Skeletal muscle satellite cell (primary cell): Measurements from ENCODE around the gene CASZ1.

Experiments
- H3K27me3 ChIP-seq: 2 replicates; pipeline ENCODE4 v1.7.0; 2013; ENCODE audit warnings: low read length; ENCODE audit not compliant: control insufficient read depth, insufficient read depth
- H3K36me3 ChIP-seq: 2 replicates; pipeline ENCODE4 v1.7.0; 2013; ENCODE audit warnings: mild to moderate bottlenecking, control low read depth, low read length; ENCODE audit not compliant: insufficient read depth
- H3K4me1 ChIP-seq: 2 replicates; pipeline ENCODE4 v1.7.0; 2013; ENCODE audit warnings: low read length; ENCODE audit not compliant: control insufficient read depth, insufficient read depth
- H3K4me2 ChIP-seq: 2 replicates; pipeline ENCODE4 v1.7.0; 2013; ENCODE audit warnings: mild to moderate bottlenecking, low read length
- H3K4me3 ChIP-seq: 2 replicates; pipeline ENCODE4 v1.7.0; 2013; ENCODE audit warnings: low read length
- H3K9ac ChIP-seq: 2 replicates; pipeline ENCODE4 v1.7.0; 2013; ENCODE audit warnings: mild to moderate bottlenecking, low read depth, low read length, moderate library complexity
- H3K9me3 ChIP-seq: replicated peaks from 2 replicates; pipeline ENCODE4 v1.7.0; 2013; ENCODE audit warnings: mild to moderate bottlenecking, control low read depth, low read length

CASZ1 gene

DNA sequence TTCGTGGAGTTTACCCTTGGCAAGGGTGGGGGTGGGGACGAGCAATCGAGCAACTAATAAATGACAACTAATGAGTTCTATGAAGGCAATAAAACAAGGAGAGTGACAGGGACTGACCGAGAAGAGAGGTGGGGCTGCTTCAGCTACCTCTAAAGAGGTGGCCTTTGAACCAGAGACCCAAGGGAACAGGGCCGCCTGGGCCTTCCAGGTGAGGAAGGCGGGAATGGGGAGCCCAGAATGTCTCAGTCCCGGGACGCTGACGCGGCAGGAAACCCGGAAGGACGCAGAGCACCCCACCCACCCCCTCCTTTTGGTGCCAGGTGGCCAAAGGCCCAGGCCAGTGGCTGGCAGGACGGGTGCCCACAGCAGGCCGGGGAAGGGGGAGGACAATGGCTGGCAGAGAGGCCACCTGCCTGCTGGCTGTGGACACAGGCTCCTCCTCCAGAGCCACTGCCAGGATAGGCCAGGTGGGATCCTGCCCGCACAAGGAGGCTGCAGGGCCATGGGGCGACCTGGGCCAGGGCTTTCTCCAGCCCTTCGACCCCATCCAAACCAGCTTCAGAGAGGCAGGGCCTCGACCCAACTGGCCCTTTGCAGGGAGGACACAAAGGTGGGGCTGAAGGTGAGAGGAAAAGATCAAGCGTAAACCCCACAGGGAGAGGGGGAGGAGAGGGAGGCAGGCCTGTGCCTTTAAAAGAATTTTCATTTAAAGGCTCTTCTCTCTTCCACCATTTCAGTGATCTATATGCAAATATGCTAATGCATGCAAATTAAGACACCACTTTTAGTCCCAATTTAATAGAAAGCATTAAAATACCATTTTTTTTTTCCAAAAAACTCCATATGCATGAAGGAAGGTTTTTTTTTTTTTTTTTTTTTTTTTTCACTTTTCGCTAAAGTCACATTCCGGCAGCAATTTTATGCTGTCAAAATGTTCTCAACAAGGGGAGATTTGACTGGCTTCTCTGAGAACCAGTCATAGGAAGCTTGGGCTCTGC is 58.1 kb downstream of the CASZ1 start:
- H3K9ac ChIP-seq, result no peak overlapping the region
- H3K9me3 ChIP-seq, result no peaks in the 10 kb centered on the region
- peaks cover 43% of the 10 kb centered on the region for H3K27me3 ChIP-seq
- no peaks in the 10 kb centered on the region for H3K36me3 ChIP-seq
- H3K4me3 ChIP-seq, result no peak overlapping the region
- H3K4me1 ChIP-seq, result no peaks in the 10 kb centered on the region
- no peak overlapping the region for H3K4me2 ChIP-seq

DNA sequence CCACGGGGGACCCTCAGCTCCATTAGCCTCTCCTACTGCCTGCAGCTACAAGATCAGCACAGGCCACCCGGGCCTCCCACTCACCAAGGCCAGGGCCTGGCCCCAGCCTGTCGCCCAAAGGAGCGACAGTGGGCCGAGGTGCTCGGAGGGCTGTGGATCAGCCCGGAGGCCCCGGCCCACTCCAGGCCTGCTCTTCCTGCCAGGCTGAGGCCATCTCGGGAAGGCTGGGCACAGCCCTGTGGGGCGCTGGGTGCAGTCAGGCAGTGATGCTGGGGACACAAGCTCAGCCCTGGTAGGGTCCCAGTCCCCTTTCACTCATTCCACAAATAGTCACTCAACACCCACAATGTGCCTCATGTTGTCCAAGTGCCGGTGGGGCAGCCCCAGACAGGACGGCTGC is 58.8 kb downstream of the CASZ1 start:
- no peak overlapping the region for H3K4me3 ChIP-seq
- no peak overlapping the region for H3K4me2 ChIP-seq
- no peaks in the 10 kb centered on the region for H3K36me3 ChIP-seq
- no peaks in the 10 kb centered on the region for H3K4me1 ChIP-seq
- no peak overlapping the region for H3K9ac ChIP-seq
- H3K9me3 ChIP-seq, result no peaks in the 10 kb centered on the region
- peaks cover 43% of the 10 kb centered on the region for H3K27me3 ChIP-seq

DNA sequence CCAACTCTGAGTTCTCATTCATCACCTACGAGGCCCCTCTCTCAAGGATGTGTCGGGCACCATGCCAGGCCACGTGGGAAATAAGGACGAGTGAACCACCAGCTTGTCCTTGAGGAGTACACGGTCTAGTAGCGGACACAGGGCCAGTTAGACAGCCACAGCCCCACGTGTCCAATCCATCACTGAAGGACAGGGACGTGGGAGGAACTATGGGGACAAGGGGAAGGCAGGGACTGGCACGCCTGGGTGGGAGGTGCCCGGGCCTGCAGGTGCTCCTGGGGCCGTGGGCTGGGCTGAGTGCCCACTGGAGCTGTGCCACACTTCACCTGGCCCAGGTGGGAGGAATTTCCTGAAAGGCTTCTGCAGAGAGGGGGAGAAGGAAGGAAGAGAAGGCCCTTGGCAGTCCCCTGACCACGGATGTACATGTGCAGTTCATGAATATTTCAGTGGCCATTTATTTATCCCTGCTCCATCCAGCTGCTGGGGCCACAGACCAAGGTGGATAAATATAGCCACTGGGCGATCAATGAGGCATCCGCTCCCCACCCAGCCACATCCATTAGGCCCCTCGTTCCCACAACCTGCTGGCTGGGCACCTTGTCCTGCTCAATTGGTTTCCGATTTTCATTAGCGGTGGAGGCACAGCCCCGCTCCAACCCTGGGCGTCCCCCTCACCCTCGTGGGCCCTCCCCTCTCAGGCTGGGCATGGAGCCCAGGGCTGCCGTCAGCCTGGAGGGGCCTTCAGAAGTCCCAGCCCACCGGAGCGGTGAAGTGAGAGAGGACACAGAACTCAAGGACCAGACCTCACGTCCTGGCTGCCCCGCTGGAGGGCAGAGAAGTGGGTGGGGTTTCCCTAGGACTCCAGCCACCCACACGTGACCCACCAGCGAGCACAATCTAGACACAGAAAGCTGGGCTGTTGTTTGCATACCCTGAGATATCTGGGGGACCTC is 59.5 kb downstream of the CASZ1 start:
- Histone ChIP-seq H3K4me1 (no peaks in the 10 kb centered on the region), H3K9me3 (no peaks in the 10 kb centered on the region), H3K4me3 (no peak overlapping the region), H3K4me2 (no peak overlapping the region), H3K36me3 (no peaks in the 10 kb centered on the region), H3K9ac (no peak overlapping the region), H3K27me3 (peaks cover 37% of the 10 kb centered on the region)

DNA sequence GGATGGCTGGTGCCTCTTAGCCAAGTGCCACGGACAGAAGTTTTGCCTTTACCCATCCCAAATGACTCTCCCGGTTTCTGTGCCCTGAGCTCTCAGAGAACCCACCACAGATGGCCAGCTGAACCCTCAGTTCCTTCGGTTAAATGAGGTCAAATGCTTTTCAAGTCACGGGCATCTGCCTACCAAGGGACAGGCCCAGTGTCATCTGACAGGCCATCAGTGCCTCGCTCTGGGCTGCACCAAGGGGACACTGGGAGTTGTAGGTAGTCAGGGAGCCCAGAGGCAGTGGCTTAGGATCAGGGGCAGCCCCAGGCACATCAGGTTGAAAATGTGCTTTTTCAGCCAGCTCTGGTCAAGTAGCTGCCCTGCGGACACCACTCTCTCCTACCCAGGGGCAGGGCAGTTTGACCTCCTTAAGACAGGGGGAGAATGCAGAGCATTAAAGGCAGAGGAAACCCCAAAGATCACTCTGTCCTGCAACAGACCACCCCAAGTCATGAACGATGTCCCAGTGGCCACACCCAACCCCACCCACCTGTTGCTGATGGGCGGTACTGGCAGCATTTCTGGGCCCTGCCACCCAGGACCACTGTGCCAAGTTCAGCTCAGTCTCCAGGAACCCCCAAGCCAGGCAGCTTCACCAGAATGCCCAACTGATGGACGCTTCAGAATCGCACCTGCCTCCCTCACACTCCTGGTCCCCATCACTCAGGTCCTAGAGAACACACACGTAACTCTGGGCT is 60.7 kb downstream of the CASZ1 start:
- Histone ChIP-seq H3K4me1 (no peaks in the 10 kb centered on the region), H3K27me3 (peaks cover 34% of the 10 kb centered on the region), H3K4me3 (no peak overlapping the region), H3K36me3 (no peaks in the 10 kb centered on the region), H3K9me3 (no peaks in the 10 kb centered on the region), H3K4me2 (no peak overlapping the region), H3K9ac (no peak overlapping the region)

DNA sequence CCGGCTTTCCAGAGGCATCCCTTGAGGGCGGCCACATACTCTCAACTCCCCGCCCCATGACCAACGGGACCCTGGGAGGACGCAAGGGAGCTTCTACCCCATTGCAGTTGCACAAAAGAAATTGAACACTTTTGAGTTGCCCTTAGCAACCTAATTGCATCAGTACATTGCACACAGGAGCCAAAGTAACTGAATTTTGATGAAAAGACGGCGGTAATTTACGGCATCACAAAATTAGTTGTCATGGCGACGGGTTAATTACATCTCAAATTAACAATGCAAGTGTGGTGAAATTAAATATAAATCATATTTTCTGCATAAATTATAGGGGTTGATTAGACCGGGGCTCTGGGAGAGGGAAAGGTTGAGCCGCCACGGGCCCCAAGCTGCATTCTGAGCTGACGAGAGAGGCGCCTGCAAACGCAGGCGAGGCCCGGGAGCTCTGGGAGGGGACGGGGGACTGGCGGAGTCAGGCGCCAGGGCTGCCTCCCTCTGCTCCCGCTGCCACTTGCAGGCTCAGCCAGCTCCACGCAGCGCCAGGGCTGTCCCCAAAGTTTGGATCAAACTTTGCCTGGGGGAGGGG is 61.4 kb downstream of the CASZ1 start:
- H3K4me3 ChIP-seq, result no peak overlapping the region
- H3K36me3 ChIP-seq, result no peaks in the 10 kb centered on the region
- H3K9ac ChIP-seq, result no peak overlapping the region
- H3K27me3 ChIP-seq, result peaks cover 34% of the 10 kb centered on the region
- no peaks in the 10 kb centered on the region for H3K9me3 ChIP-seq
- H3K4me2 ChIP-seq, result no peak overlapping the region
- no peaks in the 10 kb centered on the region for H3K4me1 ChIP-seq

DNA sequence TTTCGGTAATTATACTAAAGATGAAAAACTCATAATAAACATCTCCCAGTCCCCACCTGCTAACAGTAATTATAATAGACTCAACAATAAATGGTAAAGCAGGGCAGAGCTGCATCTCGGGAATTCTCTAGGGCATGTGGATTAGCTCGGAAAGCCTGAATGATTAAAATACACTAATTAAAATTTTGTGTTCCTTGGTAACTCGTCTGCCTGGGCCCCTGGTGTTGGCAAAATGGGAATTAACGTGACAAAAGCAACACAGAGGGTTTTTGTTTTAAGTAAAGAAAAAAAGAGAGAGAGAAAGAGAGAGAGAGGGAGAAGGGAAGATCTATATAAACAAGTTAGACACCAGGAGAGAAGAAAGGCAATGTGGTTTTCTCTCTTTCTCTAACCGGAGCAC is 62.1 kb downstream of the CASZ1 start:
- Histone ChIP-seq H3K4me2 (no peak overlapping the region), H3K9ac (no peak overlapping the region), H3K27me3 (peaks cover 34% of the 10 kb centered on the region), H3K9me3 (no peaks in the 10 kb centered on the region), H3K4me1 (no peaks in the 10 kb centered on the region), H3K36me3 (no peaks in the 10 kb centered on the region), H3K4me3 (no peak overlapping the region)

DNA sequence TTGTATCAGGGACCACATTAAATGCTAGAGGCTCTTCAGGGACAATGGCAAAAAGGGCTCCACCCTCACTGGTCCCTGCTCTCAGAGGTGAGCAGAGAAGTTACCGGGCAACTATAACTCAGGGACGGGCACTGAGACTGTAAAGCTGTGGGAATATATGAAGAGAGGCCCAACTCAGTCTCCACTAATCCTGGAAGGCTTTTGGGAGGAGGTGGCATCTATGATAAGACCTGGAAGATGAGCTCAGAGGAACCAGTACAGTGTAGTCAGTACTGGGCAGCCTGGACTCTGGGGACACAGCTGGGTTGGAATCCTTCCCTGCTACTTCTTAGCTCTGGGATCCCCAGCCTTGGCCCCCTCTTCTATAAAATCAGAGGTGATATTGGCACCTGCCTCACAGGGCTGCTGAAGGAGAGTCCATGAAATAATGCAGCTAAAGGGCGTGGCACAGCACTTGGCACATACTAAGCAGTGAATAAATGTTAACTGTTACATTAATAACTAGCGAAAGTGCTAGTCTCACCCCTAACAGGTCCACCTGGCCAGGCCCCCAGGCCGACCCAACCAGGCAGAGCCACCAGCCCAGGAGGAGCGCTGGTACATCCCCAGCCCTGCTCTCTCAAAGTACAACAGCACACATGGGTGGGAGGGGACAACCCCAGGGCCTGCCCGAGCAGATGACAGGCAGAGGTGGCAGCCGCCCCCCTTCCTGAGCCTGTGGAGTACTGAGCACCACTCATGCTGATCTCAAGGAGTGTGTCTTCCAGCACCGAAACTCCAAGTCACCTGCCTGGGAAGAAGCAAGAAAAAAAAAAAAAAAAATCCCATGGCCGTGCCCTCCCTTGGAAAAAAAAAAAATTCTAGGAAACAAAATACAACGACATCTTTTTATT is 62.7 kb downstream of the CASZ1 start:
- H3K9ac ChIP-seq, result no peak overlapping the region
- peaks cover 34% of the 10 kb centered on the region for H3K27me3 ChIP-seq
- H3K36me3 ChIP-seq, result no peaks in the 10 kb centered on the region
- H3K4me2 ChIP-seq, result no peak overlapping the region
- H3K9me3 ChIP-seq, result no peaks in the 10 kb centered on the region
- H3K4me3 ChIP-seq, result no peak overlapping the region
- no peaks in the 10 kb centered on the region for H3K4me1 ChIP-seq

DNA sequence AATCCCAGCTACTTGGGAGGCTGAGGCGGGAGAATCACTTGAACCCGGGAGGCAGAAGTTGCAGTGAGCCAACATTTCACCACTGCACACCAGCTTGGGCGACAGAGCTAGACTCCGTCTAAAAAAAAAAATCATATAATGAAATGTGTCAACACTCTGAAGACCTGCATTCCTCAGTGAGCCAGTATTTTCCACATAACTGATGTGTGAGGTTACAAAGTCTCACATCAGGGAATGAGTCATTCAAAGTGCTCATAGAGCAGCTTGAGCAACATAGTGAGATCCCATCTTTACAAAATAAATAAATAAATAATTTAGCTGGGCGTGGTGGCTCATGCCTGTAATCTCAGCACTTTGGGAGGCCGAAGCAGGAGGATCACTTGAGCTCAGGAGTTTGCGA is 65.5 kb downstream of the CASZ1 start:
- H3K9ac ChIP-seq, result no peak overlapping the region
- no peaks in the 10 kb centered on the region for H3K4me1 ChIP-seq
- H3K36me3 ChIP-seq, result no peaks in the 10 kb centered on the region
- H3K4me2 ChIP-seq, result no peak overlapping the region
- peaks cover 44% of the 10 kb centered on the region for H3K27me3 ChIP-seq
- no peaks in the 10 kb centered on the region for H3K9me3 ChIP-seq
- H3K4me3 ChIP-seq, result no peak overlapping the region

DNA sequence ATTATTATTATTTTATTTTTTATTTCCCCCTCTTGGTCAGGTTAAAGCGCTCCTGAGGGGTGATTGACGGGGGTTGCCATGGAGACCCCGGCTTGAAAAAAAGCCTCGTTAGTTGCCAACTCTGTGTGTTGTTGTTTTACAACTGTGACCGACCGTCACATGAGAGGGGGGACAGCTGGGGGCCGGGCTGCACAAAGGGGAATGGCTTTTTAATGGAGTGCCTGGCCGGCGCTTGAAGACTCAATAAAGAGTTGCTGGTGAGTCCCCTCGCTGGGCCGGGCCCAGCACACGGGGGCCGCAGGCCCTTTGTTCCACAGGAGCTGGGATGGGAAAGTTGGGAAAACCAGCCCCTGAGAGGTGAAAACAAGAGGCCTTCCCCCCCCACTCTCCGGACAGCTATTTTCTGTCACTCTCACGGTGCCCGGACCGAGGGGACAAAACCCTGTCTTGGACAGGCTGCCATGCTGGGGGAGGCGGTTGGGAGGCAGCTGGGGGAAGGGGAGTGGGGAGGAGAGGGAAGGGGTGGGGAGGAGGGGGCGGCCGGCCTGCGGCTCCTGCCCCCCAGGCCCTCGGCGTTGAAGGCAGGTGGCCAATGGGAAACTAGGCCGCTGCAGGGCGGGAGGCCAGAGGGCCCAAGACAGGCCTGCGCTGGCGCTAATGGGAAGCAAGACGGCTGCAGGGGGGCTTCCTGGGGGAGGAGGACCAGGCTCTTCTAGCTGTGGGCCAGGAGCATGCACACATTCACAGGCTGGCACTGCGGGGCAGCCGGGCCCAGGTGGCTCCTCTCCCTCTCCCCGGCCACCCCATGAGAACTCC is 67.6 kb downstream of the CASZ1 start:
- Histone ChIP-seq H3K9me3 (no peaks in the 10 kb centered on the region), H3K27me3 (peaks cover 43% of the 10 kb centered on the region), H3K4me1 (no peaks in the 10 kb centered on the region), H3K36me3 (no peaks in the 10 kb centered on the region), H3K4me3 (no peak overlapping the region), H3K9ac (no peak overlapping the region), H3K4me2 (no peak overlapping the region)
